Lung (tissue), 12 donors: Measurements from ENCODE around the gene CARNS1. TPM values are rescaled to one million over a fixed set of nuclear protein-coding genes. Genes with fewer than 3 reads are reported as not detected.

Experiments
- ATAC-seq: fragments of 200-7000 bp; cut with Tn5 transposase; one replicate; pipeline ENCODE4 v1.9.1; 2020; ENCODE audit warnings: moderate number of reproducible peaks; ENCODE audit not compliant: insufficient read depth, low FRiP score
- DNase-seq, 3 donors: peaks; one replicate each; pipeline ENCODE4 v3.0.0-alpha.2; 2013 to 2017
- H3K27ac ChIP-seq, 2 donors: one replicate each; pipeline ENCODE4 v1.5.1; 2013; ENCODE audit warnings: mild to moderate bottlenecking in 2 of 2, moderate library complexity in 2 of 2, control low read depth in 1 of 2, inconsistent platforms in 1 of 2, low read depth in 1 of 2, low read length in 1 of 2
- H3K27me3 ChIP-seq, 3 donors: one replicate each; pipeline ENCODE4 v1.5.1; 2013; ENCODE audit warnings: low read length in 2 of 3; ENCODE audit not compliant: control insufficient read depth in 3 of 3, insufficient read depth in 3 of 3
- H3K36me3 ChIP-seq, 4 donors: one replicate each; pipeline ENCODE4 v1.5.1; 2013; ENCODE audit warnings: low read length in 4 of 4, mild to moderate bottlenecking in 1 of 4, moderate library complexity in 1 of 4; ENCODE audit not compliant: control insufficient read depth in 4 of 4, insufficient read depth in 4 of 4
- H3K4me1 ChIP-seq, 5 donors: one replicate each; pipeline ENCODE4 v1.5.1; 2013; ENCODE audit warnings: low read length in 5 of 5, mild to moderate bottlenecking in 2 of 5, moderate library complexity in 1 of 5; ENCODE audit not compliant: control insufficient read depth in 5 of 5, insufficient read depth in 5 of 5
- H3K4me3 ChIP-seq: one replicate; pipeline ENCODE4 v1.5.1; 2013; ENCODE audit warnings: mild to moderate bottlenecking, control low read depth, moderate library complexity
- H3K9ac ChIP-seq, 2 donors: one replicate each; pipeline ENCODE4 v1.5.1; 2013; ENCODE audit warnings: low read length in 2 of 2, control low read depth in 1 of 2; ENCODE audit not compliant: insufficient read depth in 1 of 2
- H3K9me3 ChIP-seq, 4 donors: one replicate each; pipeline ENCODE4 v1.5.1; 2013; ENCODE audit warnings: low read length in 3 of 4, mild to moderate bottlenecking in 1 of 4, moderate library complexity in 1 of 4; ENCODE audit not compliant: control insufficient read depth in 4 of 4, insufficient read depth in 3 of 4
- WGBS, 2 donors: extraction: QIAGEN DNeasy Blood & Tissue Kit; methylation state at CpG; one replicate each; pipeline ENCODE4 v1.1.7; 2013; 5-methylcytosine and 5-hydroxymethylcytosine counted together
- polyA plus RNA-seq, 2 donors: library from polyadenylated mRNA; stranded (reverse); fragments of 200-250 nt; gene quantifications; one replicate each; pipeline ENCODE4 v1.2.1, GENCODE V29; 2013
- total RNA-seq, 2 donors: library from RNA; depleted of rRNA in 1 of 2; stranded (reverse); fragments of >200 nt in 1 of 2; gene quantifications; one replicate each; pipeline ENCODE4 v1.2.1, GENCODE V29; 2014 to 2021
- TF ChIP-seq, protein P1 (sequence below): IDR thresholded peaks from 2 replicates; pipeline ENCODE4 v1.5.1; 2012; ENCODE audit warnings: mild to moderate bottlenecking; ENCODE audit errors: control extremely low read depth, extremely low read depth
- donor health status: control.
- donor health status: control.
- donor health status: Bipolar disorder and iron deficiency.
- donor health status: healthy.
- donor health status: DM: yes; HTN: yes; CAD: no.

CARNS1 gene
- total and polyA plus RNA-seq, 4 donors: 0.15 to 1.7 (median 1.4) TPM

DNA sequence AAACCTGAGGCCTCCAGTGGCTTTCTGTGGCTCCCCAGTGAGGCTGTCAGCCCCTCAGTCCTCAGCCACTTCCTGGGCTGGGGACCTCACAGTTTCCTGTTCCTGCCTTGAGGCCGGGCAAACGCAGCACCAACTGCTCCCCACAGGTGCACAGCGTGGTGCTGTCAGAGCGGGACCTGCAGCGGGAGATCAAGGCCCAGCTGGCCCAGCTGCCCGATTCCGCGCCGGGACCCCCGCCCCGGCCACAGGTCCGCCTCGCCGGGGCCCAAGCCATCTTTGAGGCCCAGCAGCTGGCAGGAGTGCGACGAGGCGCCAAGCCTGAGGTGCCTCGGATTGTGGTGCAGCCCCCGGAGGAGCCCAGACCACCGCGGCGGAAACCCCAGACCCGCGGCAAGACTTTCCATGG lies 6.2 kb upstream of the CARNS1 start:
- H3K9ac ChIP-seq: no peak overlapping the region
- no peaks in the 10 kb centered on the region for H3K36me3 ChIP-seq
- WGBS, 2 donors: 30 to 58% methylated on average over 23 to 24 of the region's 24 CpGs
- H3K9me3 ChIP-seq: no peaks in the 10 kb centered on the region
- H3K27me3 ChIP-seq: peaks cover 0 to 3% (median 0%) of the 10 kb centered on the region in 3 donors
- no peak for ATAC-seq
- no peak overlapping the region for H3K4me3 ChIP-seq
- TF ChIP-seq, protein P1, sequence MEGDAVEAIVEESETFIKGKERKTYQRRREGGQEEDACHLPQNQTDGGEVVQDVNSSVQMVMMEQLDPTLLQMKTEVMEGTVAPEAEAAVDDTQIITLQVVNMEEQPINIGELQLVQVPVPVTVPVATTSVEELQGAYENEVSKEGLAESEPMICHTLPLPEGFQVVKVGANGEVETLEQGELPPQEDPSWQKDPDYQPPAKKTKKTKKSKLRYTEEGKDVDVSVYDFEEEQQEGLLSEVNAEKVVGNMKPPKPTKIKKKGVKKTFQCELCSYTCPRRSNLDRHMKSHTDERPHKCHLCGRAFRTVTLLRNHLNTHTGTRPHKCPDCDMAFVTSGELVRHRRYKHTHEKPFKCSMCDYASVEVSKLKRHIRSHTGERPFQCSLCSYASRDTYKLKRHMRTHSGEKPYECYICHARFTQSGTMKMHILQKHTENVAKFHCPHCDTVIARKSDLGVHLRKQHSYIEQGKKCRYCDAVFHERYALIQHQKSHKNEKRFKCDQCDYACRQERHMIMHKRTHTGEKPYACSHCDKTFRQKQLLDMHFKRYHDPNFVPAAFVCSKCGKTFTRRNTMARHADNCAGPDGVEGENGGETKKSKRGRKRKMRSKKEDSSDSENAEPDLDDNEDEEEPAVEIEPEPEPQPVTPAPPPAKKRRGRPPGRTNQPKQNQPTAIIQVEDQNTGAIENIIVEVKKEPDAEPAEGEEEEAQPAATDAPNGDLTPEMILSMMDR: no peak
- H3K27ac ChIP-seq: no peak overlapping the region
- DNase-seq: no peak
- H3K4me1 ChIP-seq: peaks cover 0 to 6% (median 0%) of the 10 kb centered on the region in 5 donors

DNA sequence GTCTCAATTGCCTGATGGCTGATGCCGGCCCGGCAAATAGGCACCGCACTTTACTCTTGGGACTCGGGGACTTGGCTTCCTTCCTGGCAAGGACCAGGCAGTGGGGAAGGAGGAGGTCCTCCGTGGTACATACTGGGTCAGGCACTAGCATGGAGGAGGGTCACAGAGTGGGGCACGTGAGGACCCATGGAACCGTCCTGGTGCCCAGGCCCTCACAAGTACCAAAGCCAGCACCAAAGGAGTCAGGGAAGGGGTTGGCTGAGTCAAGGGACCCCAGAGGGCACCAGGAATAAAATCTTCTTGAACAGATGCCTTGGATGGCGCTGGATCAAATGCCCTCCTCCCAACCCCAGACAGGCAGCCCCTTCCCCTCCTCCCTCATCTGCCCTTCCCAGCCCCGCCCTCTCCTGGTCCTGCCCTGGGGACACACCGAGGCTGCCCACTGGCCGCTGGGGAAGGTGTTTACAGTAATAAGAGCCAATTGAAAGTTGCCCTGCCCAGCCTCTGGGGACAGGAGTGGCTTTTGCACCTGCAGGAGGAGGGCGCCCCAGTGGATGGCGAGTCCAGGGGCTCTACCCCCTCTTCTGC lies 5.6 kb upstream of the CARNS1 start:
- no peak for ATAC-seq
- no peaks in the 10 kb centered on the region for H3K36me3 ChIP-seq
- peaks cover 0 to 6% (median 0%) of the 10 kb centered on the region in 5 donors for H3K4me1 ChIP-seq

DNA sequence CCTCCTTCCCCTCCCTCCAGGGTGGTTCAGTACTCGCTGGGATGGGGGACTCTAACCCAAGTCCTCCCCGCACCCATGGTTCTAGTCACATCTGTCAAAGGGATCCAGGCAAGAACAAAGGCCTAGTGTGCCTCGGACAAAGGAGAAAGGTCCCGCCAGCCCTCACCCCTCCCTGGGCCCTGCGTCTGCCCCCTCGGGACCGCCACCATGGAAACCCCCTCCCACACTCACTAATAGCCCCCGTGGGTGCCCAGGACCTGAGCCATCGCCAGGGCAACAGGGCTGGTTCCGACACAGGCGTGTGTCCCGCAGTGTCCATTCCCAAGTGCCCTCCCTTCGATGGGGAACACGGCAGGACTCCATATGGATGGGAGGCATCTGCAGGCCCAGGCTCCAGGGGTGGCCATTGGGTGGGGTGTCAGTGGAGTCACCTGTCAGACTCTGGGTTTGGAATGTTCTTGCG lies 5.1 kb upstream of the CARNS1 start:
- Histone ChIP-seq H3K27me3 (peaks cover 0 to 3% (median 2%) of the 10 kb centered on the region in 3 donors), H3K4me1 (peaks cover 0 to 8% (median 0%) of the 10 kb centered on the region in 5 donors), H3K9me3 (no peaks in the 10 kb centered on the region), H3K9ac (no peak overlapping the region), H3K27ac (no peak overlapping the region), H3K36me3 (no peaks in the 10 kb centered on the region), H3K4me3 (no peak overlapping the region)
- TF ChIP-seq, protein P1: no peak
- WGBS, 2 donors: 75 to 80% methylated on average over 15 of the region's 15 CpGs
- ATAC-seq (no peak), DNase-seq (no peak)

More for the DNA sequence above, 5.6 kb upstream of the CARNS1 start:
- H3K9ac ChIP-seq: no peak overlapping the region
- peaks cover 0 to 3% (median 0%) of the 10 kb centered on the region in 3 donors for H3K27me3 ChIP-seq
- no peak overlapping the region for H3K27ac ChIP-seq
- no peak overlapping the region for H3K4me3 ChIP-seq
- TF ChIP-seq, protein P1: no peak
- WGBS, 2 donors: 29 to 39% methylated on average over 12 to 13 of the region's 13 CpGs
- DNase-seq: no peak
- H3K9me3 ChIP-seq: no peaks in the 10 kb centered on the region
